Measurements from ENCODE around the gene TLR6. TPM values are rescaled to one million over a fixed set of nuclear protein-coding genes. Genes with fewer than 3 reads are reported as not detected.
A peak's percentile ranks its signal among the peaks of the same experiment; 100 is the strongest.

Gene TLR6
- total RNA-seq (2013; cell fraction: nucleolus; rRNA removed): 174 and 189 TPM in 2 replicates
- 15.4 and 18.1 TPM in 2 replicates for total RNA-seq (2014; rRNA removed)
- total RNA-seq (2014; rRNA removed; fragmentation: Illumina TruSeq; extraction: Trizol): 18.0 and 18.1 TPM in 2 replicates
- total RNA-seq (2021): 19.1 and 22.4 TPM in 2 replicates
- 11.6 TPM for polyA plus RNA-seq (2011; ENCODE audit: low read depth)
- 49.4 and 72.4 TPM in 2 replicates for polyA plus RNA-seq (2011; rRNA removed)
- polyA plus RNA-seq (2011; cell fraction: cytosol; rRNA removed): 13.1 and 18.0 TPM in 2 replicates
- polyA plus RNA-seq (2011; cell fraction: nucleus; rRNA removed): 21.4 and 25.3 TPM in 2 replicates
- 11.8 and 14.3 TPM in 2 replicates for polyA plus RNA-seq (2012)
- polyA plus RNA-seq (2014; fragmentation: Illumina TruSeq; extraction: Trizol): 15.9 and 22.4 TPM in 2 replicates
- polyA plus RNA-seq (2014; fragmentation: Nextera tagmentation; extraction: Ambion mirVana): 1 to 10 TPM; 1.1 to 1.5 TPM
- polyA plus RNA-seq (2014; rRNA removed): 8.3 and 9.6 TPM in 2 replicates
- polyA plus RNA-seq (2016; fragmentation: Nextera tagmentation; extraction: Ambion mirVana): 1 to 10 TPM; 2.3 to 2.9 TPM
- 61.3 and 91.4 TPM in 2 replicates for polyA minus RNA-seq (2011; rRNA and poly(A)+ RNA removed)
- polyA minus RNA-seq (2011; cell fraction: cytosol; rRNA and poly(A)+ RNA removed): 25.1 and 28.5 TPM in 2 replicates
- 28.3 and 34.2 TPM in 2 replicates for polyA minus RNA-seq (2011; cell fraction: nucleus; rRNA and poly(A)+ RNA removed)
- Bru-seq, nascent RNA: percentile 98 among the genes with signal in this experiment
- BruChase-seq, experiment 1, labeled RNA remaining after a 6-hour chase: percentile 97 among the genes with signal in this experiment
- BruChase-seq, experiment 2, labeled RNA remaining after a 2-hour chase: percentile 97 among the genes with signal in this experiment
- long read RNA-seq, experiment 1, full-length matches to known transcripts: 2 of 3 reads
- long read RNA-seq, experiment 1, partial matches to known transcripts: 0 of 3 reads
- long read RNA-seq, experiment 1, other reads (novel, unspliced or antisense): 1 of 3 reads
- long read RNA-seq, experiment 2, full-length matches to known transcripts: 13 of 15 reads
- long read RNA-seq, experiment 2, partial matches to known transcripts: 0 of 15 reads
- long read RNA-seq, experiment 2, other reads (novel, unspliced or antisense): 2 of 15 reads

- H3K4me2 ChIP-seq (ENCODE audit: control insufficient read depth, insufficient read depth): peak within 1 kb of the TSS; percentile 70
- peaks cover 14% of the 10 kb centered on the region for H3K4me1 ChIP-seq (ENCODE audit: control insufficient read depth, insufficient read depth, low read length)
- no peaks in the 10 kb centered on the region for H3K36me3 ChIP-seq (ENCODE audit: control insufficient read depth in 2 of 2, insufficient read depth in 2 of 2, low read length in 1 of 2)
- no peaks in the 10 kb centered on the region for H4K20me1 ChIP-seq (ENCODE audit: control insufficient read depth, insufficient read depth)
- peak within 1 kb of the TSS; percentile 35 for H2AFZ ChIP-seq (ENCODE audit: control insufficient read depth, low read depth, low read length)
- DNase-seq (ENCODE audit: low read depth, low spot score): peak; percentile 91
- intact Hi-C loops (cut with micrococcal nuclease; ENCODE audit: unreplicated experiment) (loop anchor here (1.0 to 5.0 kb wide), 8 partner anchors 36 to 794 kb away; partner anchors contain the start of gene TLR10), in situ Hi-C loops (cut with MboI) (loop anchor here (5.0 to 25.0 kb wide), 2 partner anchors 94 to 544 kb away; no protein-coding TSS in a partner anchor)
- ChIA-PET CTCF (interaction anchor here (1.0 to 4.5 kb wide), 11 partner anchors 10 to 784 kb away, joined by 3 to 93 read pairs (median 15); partner anchors contain the start of genes FAM114A1, TLR1 and TLR10), POLR2A (interaction anchor here (0.5 to 3.5 kb wide), 11 partner anchors 12 to 130 kb away, joined by 3 to 39 read pairs (median 6); partner anchors contain the start of genes TLR1 and TLR10), SMC1A (ENCODE audit: uncharacterized antibody, unreplicated experiment) (interaction anchor here (1.2 to 4.5 kb wide), 11 partner anchors 10 to 676 kb away, joined by 3 to 106 read pairs (median 9); partner anchors contain the start of genes TLR1 and TLR10), RAD21 (ENCODE audit: unreplicated experiment) (interaction anchor here (1.0 to 4.5 kb wide), 14 partner anchors 10 to 724 kb away, joined by 3 to 99 read pairs (median 5); partner anchors contain the start of genes FAM114A1, TLR1 and TLR10)
- no TSS peak for BruUV-seq (replicated peaks)
- peak within 1 kb of the TSS; percentile 87 for H3K9ac ChIP-seq (ENCODE audit: control insufficient read depth, insufficient read depth, low read length)
- peak within 1 kb of the TSS; percentile 75 for H3K4me3 ChIP-seq
- H3K27ac ChIP-seq (ENCODE audit: control insufficient read depth, insufficient read depth): peak within 1 kb of the TSS; percentile 96
- no peaks in the 10 kb centered on the region; the same call in 2 of the 3 replicates for H3K9me3 ChIP-seq (replicated peaks; ENCODE audit: control insufficient read depth, insufficient read depth, low read length)
- peaks cover 29% of the 10 kb centered on the region for H3K79me2 ChIP-seq (ENCODE audit: control insufficient read depth, insufficient read depth, low read length)
- peak; percentile 80 for FAIRE-seq
- no peaks in the 10 kb centered on the region for H3K27me3 ChIP-seq (replicated peaks in 1 of 2; ENCODE audit: control insufficient read depth in 2 of 2, insufficient read depth in 2 of 2, low read length in 1 of 2)
- peak; percentile 59 for ATAC-seq
- WGBS (ENCODE audit: insufficient coverage, insufficient replicate concordance, low lambda C conversion rate, missing lambda C conversion rate): under 1% methylated on average over 8 of the region's 8 CpGs
- TF ChIP-seq NFXL1 (IDR thresholded peaks at IDR 0.05; ENCODE audit: borderline replicate concordance) (no peak), ZNF217 (IDR thresholded peaks at IDR 0.05) (no peak; the same call in 1 of the 2 replicates), MLLT1 (IDR thresholded peaks at IDR 0.05) (peak; percentile 87), EZH2 (IDR thresholded peaks at IDR 0.05; ENCODE audit: borderline replicate concordance, control insufficient read depth, low read depth, low read length) (no peak), PAX8 (IDR thresholded peaks at IDR 0.05) (no peak), MEF2B (IDR thresholded peaks at IDR 0.05; ENCODE audit: partially characterized antibody, poor library complexity, severe bottlenecking) (peak; percentile 21), TCF12 (IDR thresholded peaks at IDR 0.05; ENCODE audit: low read depth, low read length) (no peak), JUND (IDR thresholded peaks at IDR 0.05; ENCODE audit: low read depth, low read length) (no peak), SMARCA5 (IDR thresholded peaks at IDR 0.05) (peak; percentile 80), TAF1 (IDR thresholded peaks at IDR 0.05; ENCODE audit: borderline replicate concordance, low read depth, low read length) (peak; percentile 67; the same call in 1 of the 2 replicates), MXI1 (IDR thresholded peaks at IDR 0.05; ENCODE audit: low read depth, low read length) (no peak), SMAD1 (IDR thresholded peaks at IDR 0.05; ENCODE audit: low read depth, partially characterized antibody) (peak; percentile 73)
These were observed at the start of gene TLR6 for GRCh38 chr4:38856524-38857337. TSS of gene TLR6 (minus strand) at chr4:38856817. CDS start at chr4:38829473, 27,344 bp downstream.
